Germinal center (tissue), 1 donor: ENCODE measurements around the gene CAPN5.

Source experiments
- DNase-seq: peaks from one replicate; pipeline ENCODE4 v3.0.0; 2012; ENCODE audit warnings: mixed read lengths, low spot score

CAPN5 gene

DNA sequence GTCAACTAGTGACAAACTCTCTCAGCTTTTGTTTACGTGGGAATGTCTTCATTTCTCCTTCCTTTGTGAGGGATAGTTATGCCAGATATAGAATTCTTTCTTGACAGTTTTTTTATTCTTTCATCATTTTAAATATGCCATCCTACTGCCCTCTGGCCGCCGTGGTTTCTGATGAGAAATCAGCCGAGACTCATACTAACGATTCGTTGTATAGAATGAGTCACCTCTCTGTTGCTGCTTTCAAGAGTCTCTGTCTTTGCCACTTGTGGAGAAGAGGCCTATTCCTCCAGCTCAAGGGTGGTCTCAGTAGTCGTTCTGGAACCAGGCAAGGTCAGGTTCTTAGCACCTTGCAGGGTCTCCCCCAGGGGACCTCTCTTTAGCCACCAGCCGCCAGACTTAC is 69.3 kb downstream of the CAPN5 start:
- no peak for DNase-seq

DNA sequence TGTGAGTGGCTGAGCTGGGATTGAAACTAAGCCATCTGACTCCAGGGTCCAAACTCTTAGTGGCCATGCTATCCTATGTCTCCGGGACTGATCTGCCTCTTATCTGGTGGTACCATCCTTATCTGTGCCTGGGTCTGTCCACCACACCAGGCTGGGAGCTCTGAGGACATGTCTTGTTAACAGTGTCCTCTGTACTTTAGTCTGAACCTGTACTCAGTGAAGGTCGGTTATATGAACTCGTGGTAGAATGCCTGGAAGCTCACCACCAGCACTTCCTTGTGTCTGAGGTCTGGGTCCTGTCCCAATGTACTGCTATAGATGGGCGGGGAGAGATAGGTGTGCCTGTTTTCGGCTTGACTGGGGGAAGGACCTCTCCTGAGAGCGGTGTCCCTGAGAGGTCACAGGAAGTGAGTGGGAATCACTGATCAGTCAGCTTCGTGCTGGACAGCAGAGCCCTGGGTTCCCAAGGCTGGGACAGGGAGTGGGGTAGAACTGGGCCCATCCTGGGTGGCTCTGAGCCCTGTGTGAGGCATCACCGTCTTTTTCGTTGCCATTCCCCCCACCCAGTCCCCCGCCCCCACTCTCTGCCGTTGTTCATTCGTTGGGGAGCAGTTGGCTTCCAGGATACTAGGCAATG is 70.1 kb downstream of the CAPN5 start:
- no peak for DNase-seq

DNA sequence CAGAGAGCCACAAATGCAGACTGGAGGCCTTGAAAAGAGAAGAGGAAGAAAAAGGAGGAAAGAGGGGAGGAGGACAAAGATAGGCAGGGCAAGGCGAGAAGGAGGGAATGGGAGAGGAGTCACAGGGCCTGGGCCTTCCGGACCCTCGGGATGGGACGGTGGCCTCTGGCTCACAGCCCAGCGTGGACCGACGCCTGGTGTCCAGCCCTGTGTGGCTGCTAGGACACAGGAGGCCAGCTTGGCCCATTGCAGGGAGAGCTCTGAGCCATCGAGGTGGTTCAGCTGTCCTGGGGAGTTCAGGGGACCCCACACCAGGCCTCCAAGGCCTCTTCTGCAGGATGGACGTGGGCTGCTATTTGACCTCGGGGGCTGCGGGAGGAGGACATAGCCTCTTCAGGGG is 70.7 kb downstream of the CAPN5 start:
- DNase-seq, result no peak

DNA sequence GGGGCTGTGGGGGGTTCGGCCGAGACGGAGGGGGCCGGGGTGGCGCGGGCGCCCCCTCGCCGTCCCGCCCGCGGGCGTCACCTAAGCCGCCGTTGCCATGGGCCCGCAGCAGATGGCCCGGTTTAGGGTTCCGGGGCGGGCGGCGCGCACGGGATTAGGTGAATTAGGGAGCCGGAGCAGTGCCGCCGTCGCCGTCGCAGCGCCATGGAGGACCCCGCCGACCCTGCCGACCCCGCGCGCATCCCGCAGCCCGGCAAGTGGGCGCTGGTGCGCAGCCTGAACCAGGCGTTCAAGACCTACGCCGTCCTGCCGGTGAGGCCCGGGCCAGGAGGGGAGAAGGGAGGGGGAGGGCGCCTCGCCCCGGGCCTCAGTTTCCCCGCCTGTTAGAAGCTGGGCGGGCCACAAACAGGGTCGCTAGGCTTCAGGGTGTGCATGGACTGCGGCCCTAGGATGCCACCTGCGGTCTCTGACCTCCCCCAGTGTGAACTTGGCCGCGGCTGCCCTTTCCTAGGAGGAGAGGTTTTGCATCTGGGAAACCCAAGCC is 71.4 kb downstream of the CAPN5 start:
- no peak for DNase-seq

DNA sequence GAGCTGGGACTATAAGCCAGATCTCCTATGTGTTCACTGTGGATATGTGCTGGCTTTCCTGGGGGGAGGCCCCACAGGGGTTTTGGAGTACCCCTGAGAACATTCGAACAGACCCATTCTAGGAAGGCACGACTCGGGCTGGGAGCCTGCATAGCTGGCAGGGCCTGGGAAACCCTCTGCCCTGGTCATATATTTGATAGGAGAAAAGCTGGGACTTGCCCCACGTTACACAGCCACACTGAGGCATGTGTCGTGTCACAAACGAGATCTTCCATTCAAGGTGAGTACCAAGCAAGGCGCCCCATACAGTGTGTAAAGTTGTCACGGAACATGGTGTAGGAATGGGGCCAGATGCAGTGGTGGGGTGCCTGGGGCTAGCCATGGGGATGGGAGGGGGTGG is 72.4 kb downstream of the CAPN5 start:
- no peak for DNase-seq

DNA sequence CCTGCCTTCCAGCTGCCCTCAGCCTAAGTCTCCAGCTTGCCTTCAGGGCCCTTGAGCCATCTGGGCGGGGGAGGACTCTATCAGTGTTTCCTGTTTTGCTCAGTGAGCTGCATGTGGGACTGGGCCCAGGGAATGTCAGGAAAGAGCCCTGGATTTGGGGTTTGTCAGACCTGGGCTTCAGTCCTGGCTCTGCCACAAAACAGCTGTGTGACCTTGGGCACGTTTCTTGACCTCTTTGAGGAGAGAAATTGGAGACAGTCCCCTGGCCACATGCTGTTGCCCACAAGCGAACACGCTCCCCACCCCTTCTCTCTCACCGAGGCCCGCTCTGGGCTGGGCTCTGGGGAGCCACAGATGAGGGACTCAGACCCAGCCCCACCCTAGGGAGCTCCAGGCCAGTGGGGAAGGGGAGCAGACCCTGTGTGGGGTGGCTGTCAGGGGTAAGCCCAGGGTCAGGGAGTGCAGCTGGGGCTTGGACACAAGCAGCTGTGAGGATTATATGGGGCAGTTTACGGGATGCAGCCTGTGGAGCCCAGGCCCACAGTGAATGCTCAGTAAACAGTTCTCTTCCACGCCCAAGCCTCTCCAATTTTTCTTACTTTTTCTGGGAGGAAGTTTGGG is 73.6 kb downstream of the CAPN5 start:
- no peak for DNase-seq

DNA sequence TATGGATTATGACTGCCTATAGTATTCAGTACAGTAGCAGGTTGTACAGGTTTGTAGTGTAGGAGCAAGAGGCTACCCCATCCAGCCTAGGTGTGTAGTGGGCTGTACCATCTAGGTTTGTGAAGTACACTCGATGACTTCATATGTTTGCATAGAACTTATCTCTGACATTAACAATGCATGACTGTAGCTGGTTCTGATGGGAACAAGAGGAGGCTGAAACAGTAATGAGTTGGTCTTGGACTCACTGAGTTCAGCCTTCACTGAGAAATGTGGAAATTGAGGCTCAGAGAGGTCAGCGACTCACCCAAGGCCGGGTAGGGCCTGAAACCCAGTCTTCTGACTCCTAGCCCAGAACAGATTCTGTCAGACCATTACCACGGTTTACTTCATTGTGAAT is 74.3 kb downstream of the CAPN5 start:
- DNase-seq, result no peak

DNA sequence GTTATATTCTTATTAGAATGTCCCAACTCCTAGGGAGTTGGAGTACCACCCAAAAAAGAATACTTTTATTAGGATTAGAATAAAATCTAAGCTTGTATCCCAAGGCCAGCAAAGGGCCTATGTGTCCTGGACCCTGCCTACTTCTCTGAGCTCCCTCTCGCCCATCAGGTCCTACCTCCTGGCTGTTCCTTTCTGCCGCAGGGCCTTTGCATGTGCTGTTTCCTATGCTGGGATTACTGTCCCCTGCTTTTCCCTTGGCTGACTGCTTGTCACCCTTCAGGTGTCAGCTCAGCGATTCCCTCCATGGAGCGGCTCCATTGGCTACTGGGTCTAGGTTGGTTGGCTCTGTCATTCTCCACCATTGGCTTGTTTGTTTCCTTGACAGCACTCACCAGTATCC is 74.7 kb downstream of the CAPN5 start:
- no peak for DNase-seq

DNA sequence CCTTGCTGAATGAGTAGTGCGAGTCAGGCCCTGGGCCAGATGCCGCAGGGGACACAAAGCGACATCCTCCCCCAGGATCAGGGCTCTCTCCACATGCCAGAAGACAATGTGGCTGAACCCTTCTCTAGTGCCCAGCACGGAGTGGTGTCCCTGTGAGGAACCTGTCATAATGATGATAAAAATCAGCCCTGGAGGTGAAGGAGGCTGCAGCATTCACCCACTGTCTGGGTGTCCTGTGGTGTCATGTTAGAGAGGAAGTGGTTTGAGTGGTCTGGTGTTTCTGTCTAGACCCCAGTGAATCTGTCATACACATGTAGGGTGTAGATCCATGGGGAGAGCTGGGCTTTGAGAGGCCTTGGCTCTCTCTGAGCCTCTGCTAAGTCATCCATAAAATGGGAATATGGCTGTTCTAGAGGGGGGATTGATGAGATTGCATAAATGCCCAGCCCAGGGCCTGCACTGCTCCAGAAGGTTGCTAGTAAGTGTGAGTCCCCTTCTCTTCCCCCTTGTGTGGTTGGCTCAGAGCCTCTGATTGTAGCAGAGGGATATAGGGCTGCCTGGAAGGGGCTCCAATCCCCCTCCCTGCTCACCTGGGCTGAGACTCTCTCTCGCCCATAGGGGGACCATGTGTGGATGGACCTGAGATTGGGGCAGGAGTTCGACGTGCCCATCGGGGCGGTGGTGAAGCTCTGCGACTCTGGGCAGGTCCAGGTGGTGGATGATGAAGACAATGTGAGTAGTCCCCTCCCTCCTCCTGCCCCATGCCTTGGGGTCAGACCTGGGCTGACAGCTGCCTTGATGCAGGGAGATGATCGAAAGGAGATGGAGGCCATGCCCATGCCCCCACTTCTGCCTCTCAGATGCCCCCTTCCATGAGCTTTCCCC is 75.6 kb downstream of the CAPN5 start:
- no peak for DNase-seq

DNA sequence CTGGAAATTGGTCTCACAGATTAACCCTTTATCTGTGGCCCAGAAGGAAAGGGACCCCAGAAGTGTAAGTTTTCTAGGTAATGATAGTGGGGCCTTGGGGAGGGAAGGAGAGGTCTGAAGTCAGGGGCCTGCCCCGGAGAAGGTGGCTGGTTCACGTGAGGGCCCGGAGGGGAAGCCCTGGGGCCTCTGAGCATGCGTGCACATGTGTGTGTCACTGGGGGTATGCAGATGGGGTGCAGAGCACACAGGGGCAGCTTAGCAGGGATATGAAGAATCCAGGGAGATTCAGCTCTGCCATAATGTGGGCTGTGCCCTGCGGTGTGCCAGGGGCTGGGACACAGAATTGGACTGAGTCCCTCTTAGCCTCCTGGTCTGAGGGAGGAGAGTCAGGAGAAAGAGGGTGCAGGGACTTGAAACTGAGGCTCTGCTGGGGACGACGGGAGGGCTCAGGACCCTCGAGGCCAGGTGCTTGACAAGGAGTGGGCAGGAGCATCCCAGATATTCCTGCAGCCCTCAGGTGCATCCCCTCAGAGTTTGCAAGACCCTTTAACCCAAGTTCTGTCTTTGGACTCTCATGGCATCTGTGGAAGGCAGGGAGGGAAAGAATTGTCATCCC is 76.7 kb downstream of the CAPN5 start:
- no peak for DNase-seq

DNA sequence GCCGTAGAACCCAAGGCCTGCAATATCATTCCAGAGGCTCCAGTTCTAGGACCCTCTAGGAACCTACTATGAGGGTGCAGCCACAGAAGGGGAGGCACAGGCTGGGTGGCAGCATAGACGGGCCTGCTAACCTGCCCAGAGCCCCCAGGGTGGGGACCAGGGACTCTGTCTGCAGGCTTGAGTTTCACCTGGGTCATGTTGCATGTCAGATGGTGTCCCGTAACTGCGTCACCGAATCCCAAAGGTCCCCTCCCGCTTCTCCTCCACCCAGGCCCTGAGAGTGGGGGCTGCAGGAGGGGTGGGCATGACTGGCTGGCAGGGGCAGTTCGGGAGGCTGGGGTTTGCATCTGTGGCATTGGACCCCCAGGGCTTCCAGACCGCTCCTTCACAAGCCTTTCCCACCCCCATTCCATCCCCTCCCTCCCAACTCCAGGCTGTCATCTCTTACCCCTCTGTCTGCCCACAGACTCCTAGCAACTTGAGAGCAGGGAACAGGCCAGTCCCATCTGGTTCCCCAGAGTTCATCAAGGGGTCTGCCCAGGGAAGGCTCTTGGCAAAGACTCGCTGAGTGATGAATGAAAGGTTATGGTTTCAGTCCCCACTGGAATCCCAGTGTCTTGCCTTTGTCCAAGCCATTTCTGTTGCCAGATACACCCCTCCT is 77.6 kb downstream of the CAPN5 start:
- DNase-seq, result no peak

DNA sequence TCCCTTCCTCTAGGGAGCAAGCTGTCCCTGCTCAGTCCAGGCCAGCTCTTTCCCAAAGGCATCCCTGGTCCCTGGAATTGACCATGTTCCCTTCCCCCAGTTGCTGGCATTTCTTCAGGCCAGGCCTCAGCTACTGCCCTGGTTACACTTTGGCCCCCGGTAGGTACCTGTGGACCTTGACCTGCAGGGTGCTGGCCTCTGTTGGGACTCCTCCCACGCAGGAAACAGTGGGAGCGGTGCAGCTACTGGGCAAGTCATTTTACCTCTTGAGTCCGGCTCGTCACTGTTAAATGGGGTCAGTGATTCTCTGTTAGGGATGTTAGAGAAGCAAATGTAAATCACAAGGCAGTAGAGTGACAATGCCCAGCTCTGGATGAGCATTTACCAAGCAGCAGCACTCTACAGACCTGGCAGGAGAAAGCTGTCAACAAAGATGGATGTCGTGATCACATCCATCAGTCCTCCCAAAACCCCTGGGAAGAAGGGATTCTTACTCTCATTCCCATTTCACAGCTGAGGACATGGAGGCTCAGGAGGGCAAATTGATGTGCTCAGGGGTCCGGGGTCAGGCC is 78.2 kb downstream of the CAPN5 start:
- no peak for DNase-seq

DNA sequence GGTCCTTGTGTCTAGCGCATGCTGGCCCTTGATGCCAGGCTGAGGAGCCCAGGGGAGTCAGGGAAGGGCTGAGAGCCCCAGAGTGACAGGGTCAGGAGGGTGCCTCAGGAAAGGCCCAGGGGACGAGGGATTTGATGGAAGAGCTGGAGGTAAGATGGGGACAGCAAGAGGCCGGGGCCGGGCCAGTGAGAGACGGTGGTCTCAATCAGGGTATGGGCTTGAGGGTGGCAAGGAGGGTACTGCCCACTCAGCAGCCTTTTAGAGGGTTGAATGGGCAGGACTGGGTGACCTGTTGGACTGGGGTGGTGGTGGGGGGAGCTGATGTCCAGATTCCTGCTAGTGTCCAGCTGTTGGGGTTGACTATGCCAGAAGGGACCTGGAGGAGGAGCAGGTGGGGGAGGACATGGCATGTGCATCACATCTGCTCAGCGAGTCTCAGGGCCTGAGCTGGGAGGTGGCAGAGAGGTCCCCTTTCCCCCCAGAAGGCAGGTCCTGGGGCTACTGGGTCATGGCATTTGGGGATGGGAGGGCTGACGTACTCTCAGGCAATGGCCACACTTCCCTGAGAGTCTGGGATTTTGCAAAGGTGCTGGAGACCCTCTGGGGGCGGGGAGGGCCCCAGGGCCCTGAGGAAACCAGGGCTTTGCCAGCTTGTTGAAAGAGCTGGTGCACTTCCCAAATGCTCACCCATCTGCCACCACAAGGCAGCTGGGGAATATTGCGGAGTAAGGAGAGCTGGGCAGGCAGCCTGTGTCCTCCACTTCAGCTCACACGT is 79.7 kb downstream of the CAPN5 start:
- DNase-seq, result no peak

DNA sequence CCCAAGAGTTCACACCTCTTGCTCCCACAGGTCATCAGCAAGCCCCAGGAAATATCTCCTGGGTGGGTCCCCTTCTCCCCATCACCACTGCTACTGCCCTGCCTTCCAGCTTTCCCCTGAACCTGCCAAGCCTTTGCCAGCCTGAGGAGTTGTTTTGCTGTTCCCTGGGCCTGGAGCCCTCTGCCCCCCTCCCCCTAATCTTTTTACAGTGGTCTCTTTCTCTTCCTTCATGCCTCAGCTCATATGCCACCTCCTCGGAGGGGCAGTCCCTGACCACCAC is 80.2 kb downstream of the CAPN5 start:
- DNase-seq, result no peak

DNA sequence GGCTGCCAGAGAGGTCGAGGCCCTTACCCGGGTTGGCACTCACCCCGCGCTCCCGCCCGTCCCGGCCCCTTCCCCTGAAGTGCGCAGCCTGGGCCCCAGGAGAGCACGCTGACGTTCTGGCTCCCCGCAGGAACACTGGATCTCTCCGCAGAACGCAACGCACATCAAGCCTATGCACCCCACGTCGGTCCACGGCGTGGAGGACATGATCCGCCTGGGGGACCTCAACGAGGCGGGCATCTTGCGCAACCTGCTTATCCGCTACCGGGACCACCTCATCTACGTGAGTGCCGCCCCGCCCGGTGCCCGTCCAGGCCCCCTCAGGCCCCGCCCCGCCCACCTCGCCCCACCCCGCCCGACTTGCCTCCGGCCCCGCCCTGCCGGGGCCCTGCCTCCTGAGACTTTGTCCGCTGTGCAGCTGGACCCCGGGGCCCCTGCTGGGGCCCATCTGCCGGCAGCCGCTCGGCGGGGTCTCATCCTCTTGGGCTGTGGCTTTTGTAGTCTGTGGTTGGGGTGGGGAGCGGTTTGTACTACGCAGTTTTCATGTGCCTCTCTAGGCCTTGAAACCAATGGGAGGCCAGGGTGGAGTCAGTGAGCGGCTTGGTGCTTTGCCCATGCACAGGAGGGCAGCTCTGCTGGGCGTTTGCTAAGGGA is 81.0 kb downstream of the CAPN5 start:
- DNase-seq, result peak; percentile 56

DNA sequence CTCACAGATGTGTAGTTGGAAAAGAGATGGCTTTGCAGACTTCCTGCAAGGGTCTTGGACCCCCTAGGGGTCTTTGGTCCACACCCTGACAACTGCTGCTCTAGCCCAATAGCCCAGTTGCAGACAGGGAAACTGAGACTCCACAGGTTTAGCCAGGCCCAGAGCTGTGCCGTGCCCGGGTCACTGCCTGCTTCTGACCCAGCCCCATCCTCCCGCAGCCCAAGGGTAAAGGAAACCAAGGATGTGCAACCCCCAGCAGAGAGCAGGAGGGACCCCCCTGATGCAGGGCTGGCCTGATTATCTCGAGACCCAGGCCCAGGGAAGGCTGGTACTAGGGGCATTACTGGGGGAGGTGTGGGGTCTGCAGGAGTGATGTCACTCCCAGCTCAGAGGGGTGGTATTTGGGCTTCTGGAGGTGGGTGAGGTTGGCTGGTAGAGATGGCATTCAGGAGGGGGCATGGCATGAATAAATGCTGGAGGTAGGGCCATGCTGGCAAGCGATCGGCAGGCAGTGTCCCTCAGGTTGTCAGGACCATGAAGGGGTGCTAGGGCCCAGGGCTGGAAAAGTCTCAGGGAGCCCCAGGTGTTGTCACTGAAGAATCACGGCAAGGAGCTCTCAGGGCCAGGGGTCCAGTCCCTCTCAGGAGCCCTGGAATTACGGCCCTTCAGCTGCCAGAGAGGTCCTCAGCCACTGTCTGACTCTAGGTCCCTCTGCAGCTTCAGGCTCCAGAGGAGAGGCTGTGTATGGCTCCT is 82.4 kb downstream of the CAPN5 start:
- no peak for DNase-seq

DNA sequence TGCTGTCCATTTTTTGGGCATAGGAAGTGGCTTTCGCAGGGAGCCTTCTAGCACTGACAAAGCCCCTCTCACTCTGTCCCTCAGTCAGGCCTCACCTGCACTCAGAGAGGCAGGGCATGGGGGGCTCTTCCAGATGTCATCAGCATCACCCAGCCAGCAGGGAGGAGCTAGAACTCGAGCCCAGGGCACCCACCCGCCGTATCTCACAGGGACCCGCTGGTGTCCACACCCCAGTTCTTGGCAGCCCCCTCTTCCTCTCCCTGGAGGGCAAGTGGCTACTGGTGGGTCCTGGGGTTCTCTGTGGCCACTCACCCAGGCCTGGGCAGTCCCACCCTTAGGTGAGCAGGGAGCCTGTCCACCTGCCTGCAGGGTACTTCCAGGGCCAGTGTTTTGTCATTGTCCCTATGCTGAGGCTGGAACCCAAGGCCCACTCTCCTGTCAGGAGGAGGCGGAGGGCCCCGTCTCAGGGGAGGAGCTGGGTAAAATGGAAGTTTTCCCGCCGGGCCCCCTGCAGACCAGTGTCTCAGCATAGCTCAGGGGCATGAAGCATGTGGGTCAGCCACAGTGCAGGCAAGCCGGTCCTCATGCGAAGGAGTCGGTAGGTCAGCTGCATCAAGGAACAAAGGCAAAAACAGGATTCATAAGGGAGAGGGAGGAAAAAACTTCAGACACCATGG is 83.1 kb downstream of the CAPN5 start:
- no peak for DNase-seq

DNA sequence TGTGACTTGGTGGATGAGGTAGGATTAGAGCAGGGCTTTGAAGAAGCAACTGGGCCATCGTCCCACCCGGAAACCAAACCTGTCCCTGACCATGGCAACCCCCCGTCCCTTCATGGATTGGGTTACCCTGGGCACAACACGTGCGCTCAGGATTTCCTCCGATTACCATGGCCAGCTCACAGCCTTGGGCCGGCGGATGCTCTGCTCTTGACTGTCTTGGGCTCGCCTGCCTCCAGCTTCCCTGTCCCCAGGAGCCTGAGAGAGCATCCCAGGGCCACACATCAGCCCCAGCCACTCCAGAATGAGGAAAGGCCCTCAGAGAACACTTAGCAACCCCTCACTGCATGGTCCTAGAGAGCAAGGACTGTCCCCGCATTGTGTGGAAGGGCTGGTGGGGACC is 84.1 kb downstream of the CAPN5 start:
- no peak for DNase-seq

DNA sequence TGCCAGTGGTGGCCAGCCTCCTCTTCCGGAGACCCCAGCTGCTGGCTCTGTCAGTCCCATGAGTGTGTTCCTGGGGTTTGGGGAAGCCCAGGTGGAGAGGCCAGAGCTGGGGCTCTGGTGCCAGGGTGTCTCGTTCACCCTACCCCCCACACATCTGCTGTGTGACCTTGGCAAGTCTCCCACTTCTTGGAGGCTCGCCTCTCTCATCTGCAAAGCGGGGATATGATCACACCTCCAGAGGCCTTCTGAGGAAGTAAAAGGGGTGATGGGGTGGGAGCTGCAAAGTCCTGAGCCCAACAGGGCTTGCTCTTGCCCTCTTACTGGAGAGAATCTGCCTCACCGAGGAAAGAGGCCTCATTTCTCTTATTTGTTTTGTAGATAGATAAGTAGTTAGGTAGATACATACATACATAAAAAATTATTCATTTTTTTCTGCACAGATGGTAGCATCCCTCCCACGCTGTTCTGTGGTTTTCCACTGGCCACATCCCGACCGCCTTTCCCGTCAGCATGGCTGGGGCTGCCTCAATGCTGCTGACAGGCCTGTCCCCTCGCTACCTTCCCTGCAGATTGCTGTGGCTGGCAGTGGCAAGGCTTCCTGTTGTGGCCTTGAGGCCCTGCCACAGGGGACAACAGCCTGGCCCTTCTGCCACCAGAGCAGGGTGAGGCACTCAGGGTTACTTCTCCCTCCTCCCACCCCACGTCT is 85.2 kb downstream of the CAPN5 start:
- DNase-seq, result no peak
